Fibroblast of skin of right quadriceps (primary cell): ENCODE measurements around the gene DAPK1.
A peak's percentile ranks its signal among the peaks of the same experiment; 100 is the strongest.
"Not testable (repeated sequence)": the region's sequence is repeated elsewhere in the genome, so short reads cannot be mapped to it uniquely, and the experiment has no call there.

ENCODE experiments used
- DNase-seq: peaks from one replicate; pipeline ENCODE4 v3.0.0-alpha.2; 2013

Gene DAPK1

GRCh38 chr9:87718852-87719612 is 221.4 kb downstream of the DAPK1 start:
- DNase-seq = no peak

DNA sequence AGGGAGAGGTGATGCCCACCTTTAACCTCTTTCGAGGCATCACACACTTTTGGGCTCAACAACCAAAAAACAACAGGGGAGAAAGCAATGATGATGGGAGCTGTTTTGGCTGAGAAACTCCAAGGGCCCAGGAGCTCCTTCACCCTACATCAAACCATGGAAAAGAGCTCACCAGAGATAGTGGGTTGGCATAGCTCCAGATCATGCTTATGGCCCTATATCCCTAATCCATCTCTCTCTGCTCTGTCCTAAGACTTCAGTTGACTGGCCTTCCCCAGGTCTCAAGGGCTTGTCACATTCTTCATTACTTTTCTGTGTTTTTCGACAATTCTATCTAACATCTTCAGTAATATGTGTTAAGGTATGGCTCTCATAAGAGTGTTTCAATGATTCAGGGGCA is 222.5 kb downstream of the DAPK1 start:
- no peak for DNase-seq

GRCh38 chr9:87722393-87723088 is 224.9 kb downstream of the DAPK1 start:
- DNase-seq = no peak

DNA sequence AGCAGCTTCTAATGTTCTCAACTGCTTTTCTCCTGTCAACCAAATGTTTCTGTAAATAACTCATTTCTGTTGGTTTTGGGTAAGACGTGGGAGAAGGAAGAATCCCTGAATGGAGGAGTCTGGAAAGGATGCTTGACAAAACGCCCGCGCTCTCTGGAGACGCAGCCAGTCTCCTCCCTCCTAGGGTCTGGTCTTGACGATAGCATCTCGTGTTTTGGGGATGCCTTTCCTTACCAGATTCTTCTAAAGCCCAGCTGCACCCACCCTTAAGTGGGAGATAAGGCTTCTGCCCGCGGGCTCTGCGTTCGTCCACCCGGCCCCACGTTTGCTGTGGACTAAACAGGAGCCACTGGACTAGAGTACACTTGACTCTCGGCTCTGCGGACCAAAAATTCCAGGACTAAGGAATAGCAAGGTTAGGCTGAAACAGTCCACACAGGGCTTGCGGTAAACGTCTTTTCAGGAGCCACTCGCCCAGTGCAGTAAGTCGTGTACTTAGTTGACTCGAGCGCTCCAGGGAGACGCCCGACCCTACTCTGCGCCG is 227.8 kb downstream of the DAPK1 start:
- DNase-seq = no peak

DNA sequence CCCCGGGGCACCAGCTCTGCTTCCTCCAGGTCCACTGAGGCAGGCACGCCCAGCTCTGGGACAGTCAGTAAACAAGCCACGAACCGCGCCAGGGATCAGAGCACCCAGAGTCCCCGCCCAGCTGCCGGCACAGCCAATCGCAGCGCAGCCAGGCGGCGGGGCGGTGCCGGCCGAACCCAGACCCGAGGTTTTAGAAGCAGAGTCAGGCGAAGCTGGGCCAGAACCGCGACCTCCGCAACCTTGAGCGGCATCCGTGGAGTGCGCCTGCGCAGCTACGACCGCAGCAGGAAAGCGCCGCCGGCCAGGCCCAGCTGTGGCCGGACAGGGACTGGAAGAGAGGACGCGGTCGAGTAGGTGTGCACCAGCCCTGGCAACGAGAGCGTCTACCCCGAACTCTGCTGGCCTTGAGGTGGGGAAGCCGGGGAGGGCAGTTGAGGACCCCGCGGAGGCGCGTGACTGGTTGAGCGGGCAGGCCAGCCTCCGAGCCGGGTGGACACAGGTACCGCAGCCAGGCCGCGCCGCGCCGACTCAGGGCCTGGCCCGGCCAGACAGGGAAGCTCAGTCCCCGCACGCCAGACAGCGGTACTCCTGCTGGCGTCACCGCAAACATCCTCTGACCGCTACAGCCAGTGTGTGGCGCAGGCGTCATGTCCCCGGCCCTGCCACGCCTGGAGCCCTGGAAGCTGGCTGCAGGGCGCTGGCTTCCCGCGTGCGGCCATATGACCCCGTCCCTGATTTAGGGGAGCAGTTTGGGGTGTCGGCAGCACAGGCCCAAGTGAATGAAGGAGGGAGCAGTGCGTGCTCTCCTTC is 228.4 kb downstream of the DAPK1 start, which contains the start of gene CTSL:
Gene CTSL, plus strand, starts transcription at position 220 of the 810 bp plus-strand sequence. CDS start 1,485 bp downstream, outside the sequence.
- DNase-seq = peak; percentile 76

GRCh38 chr9:87729246-87729645 is 231.6 kb downstream of the DAPK1 start:
- DNase-seq = no peak

DNA sequence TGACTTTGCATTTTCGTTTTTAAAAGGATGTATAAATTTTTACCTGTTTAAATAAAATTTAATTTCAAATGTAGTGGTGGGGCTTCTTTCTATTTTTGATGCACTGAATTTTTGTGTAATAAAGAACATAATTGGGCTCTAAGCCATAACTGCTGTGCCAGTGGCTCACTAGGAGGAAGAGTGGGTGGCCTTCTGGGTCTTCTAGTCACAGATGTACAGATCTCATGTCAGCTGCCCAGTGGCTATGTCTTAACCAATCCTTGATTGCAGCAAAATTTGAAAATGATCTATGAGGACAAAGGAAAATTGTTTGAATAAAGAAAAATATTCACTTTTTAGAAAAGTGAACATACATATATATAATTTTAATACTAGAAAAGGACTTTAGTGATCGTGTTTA is 233.7 kb downstream of the DAPK1 start:
- DNase-seq = no peak

DNA sequence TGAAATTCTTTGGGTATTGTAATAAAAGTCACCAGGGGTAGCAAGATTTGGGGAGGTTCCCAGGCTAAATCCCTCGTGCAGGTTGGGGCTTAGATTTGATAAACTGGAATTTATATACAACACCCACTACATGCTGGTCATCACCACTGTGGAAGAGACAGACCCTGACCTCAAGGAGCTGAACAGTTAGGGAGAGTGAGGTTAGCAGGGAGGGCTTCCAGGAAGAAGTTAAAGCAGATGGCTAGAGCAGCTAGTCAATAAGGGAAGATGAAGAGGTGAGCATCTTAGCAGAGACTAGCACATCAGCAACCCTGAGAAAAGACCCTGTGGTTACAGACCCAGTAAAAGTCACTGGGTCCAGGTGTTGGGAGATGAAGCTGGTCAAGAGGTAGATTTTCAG is 234.7 kb downstream of the DAPK1 start:
- DNase-seq = no peak

DNA sequence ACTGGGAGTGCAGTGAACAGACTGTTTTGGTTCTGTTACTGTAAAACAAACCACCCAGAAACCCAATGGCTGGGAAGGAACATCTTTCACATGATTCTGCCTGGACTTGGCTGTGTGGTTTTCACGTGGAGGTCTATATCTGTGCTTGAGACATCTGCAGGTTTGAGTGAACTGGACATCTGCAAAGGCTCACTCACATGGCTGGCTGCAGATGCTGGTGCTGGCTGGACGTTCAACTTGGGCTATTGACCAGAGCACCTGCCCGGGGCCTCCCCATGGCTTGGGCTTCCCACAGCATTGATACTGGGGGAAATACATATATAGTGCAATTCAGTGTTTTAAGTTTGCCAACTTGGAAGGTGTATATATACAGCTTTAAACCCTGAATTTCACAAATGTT is 235.1 kb downstream of the DAPK1 start:
- DNase-seq = no peak

DNA sequence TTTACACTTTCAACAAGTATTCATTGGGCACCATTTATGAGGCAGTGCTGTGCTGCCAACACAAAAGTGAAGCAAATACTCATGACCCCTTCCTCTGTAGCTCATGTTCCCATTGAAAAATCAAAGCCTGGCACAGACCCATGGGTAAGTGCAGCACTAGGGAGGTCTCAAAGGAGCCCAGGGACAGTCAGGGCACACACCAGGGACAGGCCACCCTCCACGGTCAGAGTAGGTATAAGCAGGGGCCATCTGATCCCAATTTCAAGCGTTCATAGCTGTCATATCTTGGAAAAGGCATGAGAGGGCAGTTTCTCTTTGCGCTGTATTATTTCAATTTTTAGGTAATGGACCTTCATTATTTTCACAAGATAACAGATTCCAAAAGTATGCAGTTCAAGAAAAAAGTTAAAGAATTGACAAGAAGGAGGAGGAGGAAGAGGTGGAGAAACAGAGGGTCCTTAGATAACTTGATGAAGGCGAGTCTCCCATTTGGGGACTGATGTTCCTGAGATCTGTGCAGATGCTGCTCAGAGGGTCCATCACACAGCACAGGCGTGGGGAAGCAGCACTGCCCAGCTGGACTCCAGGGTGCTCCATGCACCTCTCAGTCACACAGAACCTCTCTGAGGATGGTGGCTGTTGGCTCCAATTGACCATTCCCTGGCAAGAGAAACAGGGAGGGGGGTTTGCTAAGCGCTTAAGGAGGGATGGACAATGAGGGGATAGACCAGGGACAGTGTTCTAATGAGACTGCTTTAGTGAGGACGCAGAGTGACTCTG is 235.8 kb downstream of the DAPK1 start:
- DNase-seq = no peak

GRCh38 chr9:87734106-87734505 is 236.4 kb downstream of the DAPK1 start:
- DNase-seq = no peak

- DNase-seq = no peak
Measured at GRCh38 chr9:87739546-87739945, 241.9 kb downstream of the DAPK1 start.

- no peak for DNase-seq
Measured at GRCh38 chr9:87740209-87740608, 242.5 kb downstream of the DAPK1 start.

GRCh38 chr9:87741326-87741725 is 243.7 kb downstream of the DAPK1 start:
- no peak for DNase-seq

DNA sequence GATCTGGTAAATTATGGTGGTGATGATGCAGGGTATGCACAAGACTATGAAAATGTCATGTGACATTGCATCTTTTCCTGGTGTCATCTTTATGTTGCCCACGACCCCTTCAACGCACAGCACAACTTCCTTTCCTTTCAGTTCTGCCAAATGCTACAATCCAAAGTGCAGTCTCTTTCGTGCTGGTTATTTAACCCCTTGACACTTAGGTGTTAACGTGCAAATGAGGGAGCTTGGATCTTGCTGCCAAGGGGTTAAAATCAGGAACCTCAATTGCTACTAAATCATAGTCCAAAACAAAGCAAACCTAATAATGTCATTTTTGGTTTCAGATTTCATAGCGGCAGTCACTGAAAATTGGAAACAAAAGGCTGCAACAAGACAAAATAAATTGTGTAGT is 244.2 kb downstream of the DAPK1 start:
- DNase-seq = no peak

- no peak for DNase-seq
Measured at GRCh38 chr9:87742813-87743428, 245.3 kb downstream of the DAPK1 start.

DNA sequence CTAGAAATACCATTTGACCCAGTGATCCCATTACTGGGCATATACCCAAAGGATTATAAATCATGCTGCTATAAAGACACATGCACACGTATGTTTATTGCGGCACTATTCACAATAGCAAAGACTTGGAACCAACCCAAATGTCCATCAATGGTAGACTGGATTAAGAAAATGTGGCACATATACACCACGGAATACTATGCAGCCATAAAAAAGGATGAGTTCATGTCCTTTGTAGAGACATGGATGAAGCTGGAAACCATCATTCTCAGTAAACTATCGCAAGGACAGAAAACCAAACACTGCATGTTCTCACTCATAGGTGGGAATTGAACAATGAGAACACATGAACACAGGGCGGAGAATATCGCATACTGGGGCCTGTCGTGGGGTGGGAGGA is 246.6 kb downstream of the DAPK1 start:
- not testable (repeated sequence) for DNase-seq

DNA sequence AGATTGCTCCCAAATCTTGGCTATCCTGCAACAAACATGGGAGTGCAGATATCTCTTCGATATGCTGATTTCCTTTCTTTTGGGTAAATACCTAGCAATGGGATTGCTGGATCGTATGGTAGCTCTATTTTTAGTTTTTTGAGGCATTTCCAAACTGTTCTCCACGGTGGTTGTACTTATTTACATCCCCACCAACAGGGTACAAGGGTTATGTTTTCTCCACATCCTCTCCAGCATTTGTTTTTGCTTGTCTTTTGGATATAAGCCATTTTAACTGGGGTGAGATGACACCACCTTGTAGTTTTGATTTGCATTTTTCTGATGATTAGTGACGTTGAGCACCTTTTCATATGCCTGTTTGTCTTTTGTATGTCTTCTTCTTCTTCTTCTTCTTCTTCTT is 248.5 kb downstream of the DAPK1 start:
- no peak for DNase-seq

- DNase-seq = no peak
Measured at GRCh38 chr9:87748881-87749280, 251.2 kb downstream of the DAPK1 start.

GRCh38 chr9:87749335-87750035 is 251.8 kb downstream of the DAPK1 start:
- DNase-seq = no peak

- DNase-seq = no peak
Measured at GRCh38 chr9:87750726-87751125, 253.1 kb downstream of the DAPK1 start.
